Measurements from ENCODE around the gene LRRC56. TPM values are rescaled to one million over a fixed set of nuclear protein-coding genes. Genes with fewer than 3 reads are reported as not detected.

The LRRC56 gene
- total and polyA plus RNA-seq, 2 donors (not counting 1 experiment from before 2014, with no cell fraction given), result 11.8 to 15.8 TPM

GRCh38 chr11:501001-501682 lies 36.2 kb upstream of the LRRC56 start:
- Histone ChIP-seq H3K9ac (ENCODE audit: low read length) (no peak overlapping the region), H4K20me1 (ENCODE audit: control insufficient read depth, insufficient read depth, low read length, poor library complexity, severe bottlenecking) (peaks cover 68% of the 10 kb centered on the region), H3K79me2 (ENCODE audit: control insufficient read depth, insufficient read depth, low read length) (peaks cover 44% of the 10 kb centered on the region), H3K9me3 (ENCODE audit: control extremely low read depth in 1 of 3, control insufficient read depth in 2 of 3, insufficient read depth in 1 of 3, low read length in 2 of 3) (peaks cover 0 to 10% (median 0%) of the 10 kb centered on the region in 3 donors), H3K27me3 (replicated peaks in 1 of 4; ENCODE audit: control extremely low read depth in 1 of 4, control insufficient read depth in 3 of 4, insufficient read depth in 4 of 4, low read length in 3 of 4) (peaks cover 0 to 10% (median 0%) of the 10 kb centered on the region in 4 experiments), H3K27ac (ENCODE audit: low read length in 2 of 2) (no peak overlapping the region), H3K4me2 (replicated peaks; ENCODE audit: low read depth, low read length, poor library complexity, severe bottlenecking) (no peak overlapping the region), H3K36me3 (replicated peaks in 1 of 2; ENCODE audit: control extremely low read depth in 1 of 2, control insufficient read depth in 1 of 2, extremely low read depth in 1 of 2, insufficient read depth in 2 of 2, low read length in 1 of 2) (peaks cover 0 to 50% of the 10 kb centered on the region in 2 experiments), H3K4me3 (ENCODE audit: control extremely low read depth in 1 of 5, extremely low read depth in 1 of 5, insufficient read depth in 1 of 5, low read depth in 2 of 5, low read length in 4 of 5) (no peak overlapping the region), H3K4me1 (ENCODE audit: control insufficient read depth in 2 of 2, insufficient read depth in 2 of 2, low read length in 2 of 2) (peaks cover 24 to 42% of the 10 kb centered on the region in 2 donors), H2AFZ (ENCODE audit: insufficient read depth, low read depth, low read length, poor library complexity, severe bottlenecking) (no peak overlapping the region)
- no peaks in the 10 kb centered on the region for H3K9me3 Mint-ChIP-seq (ENCODE audit: insufficient read depth)
- H3K4me3 Mint-ChIP-seq, result no peak overlapping the region
- DNase-seq (peak; percentile 10), ATAC-seq (ENCODE audit: low read depth) (no peak)
- peaks cover 34% of the 10 kb centered on the region for H3K4me1 Mint-ChIP-seq
- intact Hi-C loops (cut with micrococcal nuclease), result no loop called here
- ChIA-PET CTCF (no interaction called here), POLR2A (no interaction called here)
- 89% methylated on average over 23 of the region's 24 CpGs for WGBS (ENCODE audit: insufficient coverage)
- H3K27ac Mint-ChIP-seq, result no peak overlapping the region
- no peak for TF ChIP-seq EZH2 (IDR thresholded peaks at IDR 0.05; ENCODE audit: borderline replicate concordance, insufficient read depth, low read depth, low read length, poor library complexity, severe bottlenecking)
- TF ChIP-seq, protein P1, sequence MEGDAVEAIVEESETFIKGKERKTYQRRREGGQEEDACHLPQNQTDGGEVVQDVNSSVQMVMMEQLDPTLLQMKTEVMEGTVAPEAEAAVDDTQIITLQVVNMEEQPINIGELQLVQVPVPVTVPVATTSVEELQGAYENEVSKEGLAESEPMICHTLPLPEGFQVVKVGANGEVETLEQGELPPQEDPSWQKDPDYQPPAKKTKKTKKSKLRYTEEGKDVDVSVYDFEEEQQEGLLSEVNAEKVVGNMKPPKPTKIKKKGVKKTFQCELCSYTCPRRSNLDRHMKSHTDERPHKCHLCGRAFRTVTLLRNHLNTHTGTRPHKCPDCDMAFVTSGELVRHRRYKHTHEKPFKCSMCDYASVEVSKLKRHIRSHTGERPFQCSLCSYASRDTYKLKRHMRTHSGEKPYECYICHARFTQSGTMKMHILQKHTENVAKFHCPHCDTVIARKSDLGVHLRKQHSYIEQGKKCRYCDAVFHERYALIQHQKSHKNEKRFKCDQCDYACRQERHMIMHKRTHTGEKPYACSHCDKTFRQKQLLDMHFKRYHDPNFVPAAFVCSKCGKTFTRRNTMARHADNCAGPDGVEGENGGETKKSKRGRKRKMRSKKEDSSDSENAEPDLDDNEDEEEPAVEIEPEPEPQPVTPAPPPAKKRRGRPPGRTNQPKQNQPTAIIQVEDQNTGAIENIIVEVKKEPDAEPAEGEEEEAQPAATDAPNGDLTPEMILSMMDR (IDR thresholded peaks at IDR 0.05), result no peak
- H3K27me3 Mint-ChIP-seq, result no peaks in the 10 kb centered on the region

DNA sequence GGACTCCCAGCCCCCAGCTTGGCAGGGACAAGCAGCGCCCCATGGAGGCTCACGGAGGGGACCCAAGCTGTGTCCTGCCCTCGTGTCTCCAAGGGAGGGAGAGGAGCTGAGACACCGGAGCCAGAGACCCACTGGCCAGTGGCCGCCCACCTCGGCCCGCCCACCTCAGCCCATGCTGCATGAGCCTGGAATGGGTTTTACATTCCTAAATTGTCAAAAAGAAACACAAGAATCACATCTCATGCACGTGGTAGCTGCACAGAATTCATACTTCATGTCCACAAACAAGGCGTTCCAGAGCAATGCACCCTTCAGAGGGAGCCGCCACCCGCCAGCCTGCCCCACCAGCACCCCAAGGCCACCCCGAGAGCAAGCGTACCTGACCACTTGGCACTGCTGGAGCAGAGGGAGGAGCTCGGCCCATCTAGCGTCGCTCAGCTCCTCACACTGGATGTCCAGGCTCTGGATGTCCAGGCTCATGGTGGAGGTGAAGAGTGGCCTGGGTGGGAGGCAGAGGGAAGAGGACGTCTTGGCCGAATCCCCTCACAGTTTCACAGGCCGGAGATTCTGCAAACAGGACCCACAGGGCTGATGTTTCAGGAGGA lies 35.5 kb upstream of the LRRC56 start:
- H3K27me3 Mint-ChIP-seq, result no peaks in the 10 kb centered on the region
- CTCF ChIA-PET, result no interaction called here
- peaks cover 37% of the 10 kb centered on the region for H3K4me1 Mint-ChIP-seq
- peaks cover 24 to 43% of the 10 kb centered on the region in 2 donors for H3K4me1 ChIP-seq (ENCODE audit: control insufficient read depth in 2 of 2, insufficient read depth in 2 of 2, low read length in 2 of 2)
- POLR2A ChIA-PET, result no interaction called here
- no peak overlapping the region for H3K4me3 Mint-ChIP-seq
- H3K79me2 ChIP-seq (ENCODE audit: control insufficient read depth, insufficient read depth, low read length), result peaks cover 46% of the 10 kb centered on the region
- H3K27me3 ChIP-seq (replicated peaks in 1 of 4; ENCODE audit: control extremely low read depth in 1 of 4, control insufficient read depth in 3 of 4, insufficient read depth in 4 of 4, low read length in 3 of 4), result peaks cover 0 to 10% (median 0%) of the 10 kb centered on the region in 4 experiments
- H2AFZ ChIP-seq (ENCODE audit: insufficient read depth, low read depth, low read length, poor library complexity, severe bottlenecking), result no peak overlapping the region
- no peak overlapping the region for H3K4me3 ChIP-seq (ENCODE audit: control extremely low read depth in 1 of 5, extremely low read depth in 1 of 5, insufficient read depth in 1 of 5, low read depth in 2 of 5, low read length in 4 of 5)
- DNase-seq (no peak), ATAC-seq (ENCODE audit: low read depth) (no peak)
- TF ChIP-seq EZH2 (IDR thresholded peaks at IDR 0.05; ENCODE audit: borderline replicate concordance, insufficient read depth, low read depth, low read length, poor library complexity, severe bottlenecking), result no peak
- TF ChIP-seq, protein P1 (IDR thresholded peaks at IDR 0.05), result no peak
- H3K36me3 ChIP-seq (replicated peaks in 1 of 2; ENCODE audit: control extremely low read depth in 1 of 2, control insufficient read depth in 1 of 2, extremely low read depth in 1 of 2, insufficient read depth in 2 of 2, low read length in 1 of 2), result peaks cover 0 to 47% of the 10 kb centered on the region in 2 experiments
- H3K9me3 ChIP-seq (ENCODE audit: control extremely low read depth in 1 of 3, control insufficient read depth in 2 of 3, insufficient read depth in 1 of 3, low read length in 2 of 3), result peaks cover 0 to 10% (median 0%) of the 10 kb centered on the region in 3 donors
- no peak overlapping the region for H3K4me2 ChIP-seq (replicated peaks; ENCODE audit: low read depth, low read length, poor library complexity, severe bottlenecking)
- H3K9me3 Mint-ChIP-seq (ENCODE audit: insufficient read depth), result no peaks in the 10 kb centered on the region
- no peak overlapping the region for H3K9ac ChIP-seq (ENCODE audit: low read length)
- intact Hi-C loops (cut with micrococcal nuclease), result no loop called here
- H3K27ac Mint-ChIP-seq, result no peak overlapping the region
- no peak overlapping the region for H3K27ac ChIP-seq (ENCODE audit: low read length in 2 of 2)
- WGBS (ENCODE audit: insufficient coverage), result 86% methylated on average over 11 of the region's 19 CpGs
- H4K20me1 ChIP-seq (ENCODE audit: control insufficient read depth, insufficient read depth, low read length, poor library complexity, severe bottlenecking), result peaks cover 68% of the 10 kb centered on the region

Data from B cell (primary cell).